GM13976 (cell line): Measurements from ENCODE around the gene CCDC180.

Experiments
- DNase-seq: peaks from one replicate; pipeline ENCODE4 v3.0.0; 2012; ENCODE audit warnings: low spot score
- CTCF ChIP-seq: IDR thresholded peaks from 2 replicates; pipeline ENCODE4 v1.5.1; 2012; ENCODE audit warnings: borderline replicate concordance, mild to moderate bottlenecking; ENCODE audit not compliant: insufficient read depth; ENCODE audit errors: extremely low read depth, missing control alignments, control extremely low read depth
- in situ Hi-C: fragments of 300-500 bp; cut with MboI; formaldehyde crosslinking; loops from one replicate; pipeline ENCODE4 v1.12.0; 2022; ENCODE audit warnings: low sequenced_read_pairs, mixed read lengths, inconsistent platforms; ENCODE audit not compliant: unreplicated experiment

Gene CCDC180

GRCh38 chr9:97310023-97310422, 2.6 kb downstream of the CCDC180 start:
- no peak for TF ChIP-seq CTCF
- in situ Hi-C loops: no loop called here
- DNase-seq: no peak

GRCh38 chr9:97310896-97311295, 3.4 kb downstream of the CCDC180 start:
- no peak for DNase-seq
- in situ Hi-C loops: no loop called here
- no peak for TF ChIP-seq CTCF

- TF ChIP-seq CTCF: no peak
- in situ Hi-C loops: no loop called here
- DNase-seq: no peak
Measured at GRCh38 chr9:97311798-97312500, 4.5 kb downstream of the CCDC180 start.

- no peak for TF ChIP-seq CTCF
- in situ Hi-C loops: no loop called here
- no peak for DNase-seq
Measured at GRCh38 chr9:97312556-97312955, 5.1 kb downstream of the CCDC180 start.

- in situ Hi-C loops: no loop called here
- DNase-seq: no peak
- TF ChIP-seq CTCF: no peak
Measured at GRCh38 chr9:97313243-97313642, 5.8 kb downstream of the CCDC180 start.

GRCh38 chr9:97313746-97314145, 6.3 kb downstream of the CCDC180 start:
- no peak for DNase-seq
- TF ChIP-seq CTCF: no peak
- in situ Hi-C loops: no loop called here
